Peyer's patch (tissue), 4 donors: ENCODE data around the gene KRTAP6-1. TPM values are rescaled to one million over a fixed set of nuclear protein-coding genes. Genes with fewer than 3 reads are reported as not detected.

ENCODE experiments used
- DNase-seq, 3 donors: peaks; one replicate each; pipeline ENCODE4 v3.0.0-alpha.2; 2017 to 2019
- H3K27ac ChIP-seq, 4 donors: fragments of 200-600 bp; sonication (generic); one replicate each; pipeline ENCODE4 v1.5.1; 2016 to 2019
- H3K27me3 ChIP-seq, 2 donors: fragments of 200-600 bp; sonication (generic); one replicate each; pipeline ENCODE4 v1.5.1; 2019
- H3K36me3 ChIP-seq, 3 donors: fragments of 200-600 bp; sonication (generic); one replicate each; pipeline ENCODE4 v1.5.1; 2016 to 2019
- H3K4me1 ChIP-seq, 4 donors: fragments of 200-600 bp; sonication (generic); one replicate each; pipeline ENCODE4 v1.5.1; 2016 to 2019
- H3K4me3 ChIP-seq, 4 donors: fragments of 200-600 bp; sonication (generic); 1 replicate in 3 of 4; 2 replicates in 1 of 4; pipeline ENCODE4 v1.5.1; 2016 to 2019; ENCODE audit warnings: mild to moderate bottlenecking in 1 of 4
- H3K9me3 ChIP-seq, 4 donors: fragments of 200-600 bp; sonication (generic); one replicate each; pipeline ENCODE4 v1.5.1; 2016 to 2019; ENCODE audit warnings: mild to moderate bottlenecking in 1 of 4
- POLR2A ChIP-seq, 2 donors: fragments of 450-650 bp; IDR thresholded peaks; one replicate each; pipeline ENCODE4 v1.5.1; 2017; ENCODE audit warnings: antibody characterized with exemption in 2 of 2, mild to moderate bottlenecking in 2 of 2, moderate library complexity in 2 of 2
- total RNA-seq, 4 donors: library from RNA; depleted of rRNA; stranded (reverse); fragments of >200 nt; gene quantifications; one replicate each; pipeline ENCODE4 v1.1.0, GENCODE V29; 2016
- TF ChIP-seq, protein P1 (sequence below), 6 experiments: fragments of 450-650 bp in 4 of 6; fragments of 200-600 bp in 2 of 6; sonication (generic) in 1 of 6; IDR thresholded peaks; one replicate each; pipeline ENCODE4 v1.5.1; 2017 to 2019; ENCODE audit warnings: antibody characterized with exemption in 6 of 6, mild to moderate bottlenecking in 3 of 6, moderate library complexity in 1 of 6

KRTAP6-1 gene
- total RNA-seq, 4 donors from 2014 or later, result not detected

DNA sequence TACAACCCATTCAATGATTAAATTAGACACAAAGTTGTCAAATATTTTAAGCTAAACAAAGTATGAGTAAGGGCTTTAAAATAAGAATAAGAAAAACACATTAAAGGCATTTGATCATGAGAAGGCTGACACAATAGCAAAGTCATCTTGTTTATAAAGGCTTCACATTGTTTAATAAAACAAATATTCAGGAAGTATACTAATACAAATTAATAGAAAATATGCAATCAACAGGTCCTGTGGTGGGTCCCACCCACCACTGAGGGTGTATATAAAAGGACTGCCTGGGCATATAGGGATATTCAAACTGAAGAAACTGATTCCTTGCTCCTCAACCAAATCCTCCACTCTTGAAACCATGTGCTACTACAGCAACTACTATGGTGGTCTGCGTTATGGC is 21.2 kb upstream of the KRTAP6-1 start, which contains the start of gene KRTAP20-2:
TSS of gene KRTAP20-2 (plus strand) at position 301 of the 400 bp plus-strand sequence. CDS start at position 359, 58 bp downstream.
- no peaks in the 10 kb centered on the region for H3K36me3 ChIP-seq

DNA sequence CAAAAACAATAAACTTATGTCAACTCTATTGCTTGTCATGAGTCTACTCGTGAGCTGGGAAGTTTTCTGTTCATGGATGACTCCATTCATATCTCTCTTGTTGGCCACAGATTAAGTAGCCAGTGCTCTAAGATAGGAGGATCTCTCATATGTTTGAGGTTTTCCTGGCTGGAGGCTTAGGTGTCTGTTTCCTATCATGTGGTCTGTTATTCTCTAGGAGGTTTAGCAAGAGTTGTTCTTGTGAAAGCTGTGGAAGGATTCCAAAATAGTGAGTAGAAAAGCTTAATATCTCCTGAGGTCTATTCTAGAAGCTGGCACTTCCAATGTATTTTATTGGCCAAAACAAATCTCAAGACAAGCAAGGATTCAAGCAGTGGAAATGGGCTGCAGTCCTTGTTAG is 15.5 kb upstream of the KRTAP6-1 start:
- no peak for DNase-seq
- H3K36me3 ChIP-seq, result no peaks in the 10 kb centered on the region
- H3K4me1 ChIP-seq, result no peaks in the 10 kb centered on the region
- H3K4me3 ChIP-seq, result no peak overlapping the region
- TF ChIP-seq POLR2A (IDR thresholded peaks at IDR 0.05), result no peak
- TF ChIP-seq, protein P1, sequence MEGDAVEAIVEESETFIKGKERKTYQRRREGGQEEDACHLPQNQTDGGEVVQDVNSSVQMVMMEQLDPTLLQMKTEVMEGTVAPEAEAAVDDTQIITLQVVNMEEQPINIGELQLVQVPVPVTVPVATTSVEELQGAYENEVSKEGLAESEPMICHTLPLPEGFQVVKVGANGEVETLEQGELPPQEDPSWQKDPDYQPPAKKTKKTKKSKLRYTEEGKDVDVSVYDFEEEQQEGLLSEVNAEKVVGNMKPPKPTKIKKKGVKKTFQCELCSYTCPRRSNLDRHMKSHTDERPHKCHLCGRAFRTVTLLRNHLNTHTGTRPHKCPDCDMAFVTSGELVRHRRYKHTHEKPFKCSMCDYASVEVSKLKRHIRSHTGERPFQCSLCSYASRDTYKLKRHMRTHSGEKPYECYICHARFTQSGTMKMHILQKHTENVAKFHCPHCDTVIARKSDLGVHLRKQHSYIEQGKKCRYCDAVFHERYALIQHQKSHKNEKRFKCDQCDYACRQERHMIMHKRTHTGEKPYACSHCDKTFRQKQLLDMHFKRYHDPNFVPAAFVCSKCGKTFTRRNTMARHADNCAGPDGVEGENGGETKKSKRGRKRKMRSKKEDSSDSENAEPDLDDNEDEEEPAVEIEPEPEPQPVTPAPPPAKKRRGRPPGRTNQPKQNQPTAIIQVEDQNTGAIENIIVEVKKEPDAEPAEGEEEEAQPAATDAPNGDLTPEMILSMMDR (IDR thresholded peaks at IDR 0.05), result no peak
- no peaks in the 10 kb centered on the region for H3K27me3 ChIP-seq
- H3K9me3 ChIP-seq, result peaks cover 0 to 6% (median 0%) of the 10 kb centered on the region in 4 donors
- no peak overlapping the region for H3K27ac ChIP-seq

More for the DNA sequence above, 21.2 kb upstream of the KRTAP6-1 start, which contains the start of gene KRTAP20-2:
- no peak for DNase-seq
- TF ChIP-seq, protein P1 (IDR thresholded peaks at IDR 0.05), result no peak
- no peak for TF ChIP-seq POLR2A (IDR thresholded peaks at IDR 0.05)
- Histone ChIP-seq H3K4me1 (no peaks in the 10 kb centered on the region), H3K4me3 (no peak within 1 kb of the TSS), H3K27ac (no peak within 1 kb of the TSS), H3K9me3 (peaks cover 0 to 4% (median 0%) of the 10 kb centered on the region in 4 donors), H3K27me3 (no peaks in the 10 kb centered on the region)

DNA sequence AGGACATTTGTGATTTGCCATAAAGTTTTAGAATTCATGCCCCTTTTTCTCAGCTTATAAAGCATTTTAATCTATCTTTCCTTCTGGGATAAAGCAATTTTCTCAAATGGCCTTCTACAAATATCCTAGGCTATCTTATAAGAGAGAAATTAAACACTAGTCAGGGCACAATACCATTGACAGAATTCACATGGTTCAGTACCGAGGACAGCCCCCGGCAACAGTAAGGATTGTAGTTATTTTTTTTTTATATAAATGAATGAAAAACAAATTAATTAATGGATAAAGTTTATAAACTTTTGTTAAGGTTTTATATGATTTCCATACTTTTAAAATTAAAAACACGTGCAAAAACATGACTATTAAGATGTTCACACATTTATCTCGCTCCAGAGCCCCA is 14.4 kb upstream of the KRTAP6-1 start:
- Histone ChIP-seq H3K9me3 (peaks cover 0 to 6% (median 0%) of the 10 kb centered on the region in 4 donors), H3K36me3 (no peaks in the 10 kb centered on the region), H3K27ac (no peak overlapping the region), H3K4me3 (no peak overlapping the region), H3K27me3 (no peaks in the 10 kb centered on the region), H3K4me1 (no peaks in the 10 kb centered on the region)
- TF ChIP-seq, protein P1 (IDR thresholded peaks at IDR 0.05), result no peak
- TF ChIP-seq POLR2A (IDR thresholded peaks at IDR 0.05), result no peak
- DNase-seq, result no peak

DNA sequence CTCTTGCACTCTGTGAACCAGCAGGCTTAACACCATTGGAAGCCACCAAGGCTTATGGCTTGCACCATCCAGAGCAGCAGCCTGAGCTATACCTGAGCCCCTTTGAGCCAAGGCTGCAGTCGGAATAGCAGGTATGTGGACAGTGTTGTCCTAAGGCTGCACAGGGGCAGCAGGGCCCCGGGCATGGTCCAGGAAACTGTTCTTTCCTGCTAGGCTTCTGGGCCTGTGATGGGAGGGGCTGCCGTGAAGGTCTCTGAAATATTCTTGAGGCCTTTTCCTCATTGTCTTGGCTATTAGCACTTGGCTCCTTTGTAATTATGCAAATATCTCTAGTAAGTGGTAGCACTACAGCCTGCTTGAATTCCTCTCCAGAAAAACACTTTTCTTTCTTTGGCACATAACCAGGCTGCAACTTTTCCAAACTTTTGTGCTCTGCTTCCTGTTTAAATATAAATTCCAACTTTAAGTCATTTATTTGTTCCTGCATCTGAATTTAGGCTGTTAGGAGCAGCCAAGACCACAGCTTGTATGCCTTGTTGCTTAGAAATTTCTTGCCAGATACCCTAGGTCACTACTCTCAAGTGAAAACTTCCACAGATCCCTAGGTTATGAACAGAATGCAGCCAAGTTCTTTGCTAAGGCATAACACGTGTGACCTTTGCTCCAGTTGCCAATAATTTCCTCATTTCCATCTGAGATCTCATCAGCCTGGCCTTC is 11.9 kb upstream of the KRTAP6-1 start:
- H3K4me1 ChIP-seq, result no peaks in the 10 kb centered on the region
- no peak for DNase-seq
- no peaks in the 10 kb centered on the region for H3K27me3 ChIP-seq
- H3K4me3 ChIP-seq, result no peak overlapping the region
- H3K36me3 ChIP-seq, result no peaks in the 10 kb centered on the region
- TF ChIP-seq, protein P1 (IDR thresholded peaks at IDR 0.05), result no peak
- TF ChIP-seq POLR2A (IDR thresholded peaks at IDR 0.05), result no peak
- H3K9me3 ChIP-seq, result peaks cover 0 to 6% (median 0%) of the 10 kb centered on the region in 4 donors
- no peak overlapping the region for H3K27ac ChIP-seq

DNA sequence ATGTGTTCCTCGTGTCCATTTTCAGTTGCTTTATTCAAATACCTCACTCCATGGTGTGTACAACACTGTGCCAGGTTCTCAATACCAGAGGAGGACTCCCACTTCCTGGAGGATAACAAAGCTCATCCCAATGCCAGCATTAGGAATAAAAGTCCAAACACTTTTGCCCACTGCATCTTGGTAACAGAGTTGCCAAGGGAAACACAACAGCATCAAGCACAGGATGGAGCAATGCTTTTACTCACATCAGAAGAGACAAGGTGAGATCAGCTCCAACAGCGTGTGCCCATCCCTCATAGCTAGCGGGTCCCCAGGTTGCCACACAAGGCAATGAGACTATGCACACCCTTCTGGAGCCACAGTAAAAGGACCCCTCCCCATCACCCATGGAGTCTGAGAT is 9.6 kb upstream of the KRTAP6-1 start:
- no peak overlapping the region for H3K4me3 ChIP-seq
- H3K4me1 ChIP-seq, result no peaks in the 10 kb centered on the region
- DNase-seq, result no peak
- H3K27ac ChIP-seq, result no peak overlapping the region
- TF ChIP-seq, protein P1 (IDR thresholded peaks at IDR 0.05), result no peak
- TF ChIP-seq POLR2A (IDR thresholded peaks at IDR 0.05), result no peak
- peaks cover 0 to 6% (median 0%) of the 10 kb centered on the region in 4 donors for H3K9me3 ChIP-seq
- no peaks in the 10 kb centered on the region for H3K27me3 ChIP-seq
- no peaks in the 10 kb centered on the region for H3K36me3 ChIP-seq
